ENCODE data around the gene GPR137. TPM values are rescaled to one million over a fixed set of nuclear protein-coding genes. Genes with fewer than 3 reads are reported as not detected.
A peak's percentile ranks its signal among the peaks of the same experiment; 100 is the strongest.

GPR137 gene
- total and polyA plus RNA-seq, 9 of the 15 experiments (the other 6 are each of a cell fraction or from before 2014, with no cell fraction given), result 0.32 to 26.7 (median 10.7) TPM

GRCh38 chr11:64268025-64268892 is 17.4 kb upstream of the GPR137 start (continued):
- peak; percentile 58 for TF ChIP-seq RBM22 (IDR thresholded peaks at IDR 0.05; ENCODE audit: low read depth, low read length, poor library complexity, severe bottlenecking)
- TF ChIP-seq HES1 (IDR thresholded peaks at IDR 0.05; ENCODE audit: low read depth), result no peak
- TF ChIP-seq XRCC5 (IDR thresholded peaks at IDR 0.05; ENCODE audit: low read depth, low read length), result no peak
- TF ChIP-seq EP300 (IDR thresholded peaks at IDR 0.05; ENCODE audit: low read length), result peak; percentile 51; the same call in 1 of the 2 replicates
- TF ChIP-seq ZNF75A (CRISPR knock-in tag; IDR thresholded peaks at IDR 0.05), result no peak
- no peak for TF ChIP-seq NFE2 (IDR thresholded peaks at IDR 0.05; ENCODE audit: low read depth)
- TF ChIP-seq, protein P1, sequence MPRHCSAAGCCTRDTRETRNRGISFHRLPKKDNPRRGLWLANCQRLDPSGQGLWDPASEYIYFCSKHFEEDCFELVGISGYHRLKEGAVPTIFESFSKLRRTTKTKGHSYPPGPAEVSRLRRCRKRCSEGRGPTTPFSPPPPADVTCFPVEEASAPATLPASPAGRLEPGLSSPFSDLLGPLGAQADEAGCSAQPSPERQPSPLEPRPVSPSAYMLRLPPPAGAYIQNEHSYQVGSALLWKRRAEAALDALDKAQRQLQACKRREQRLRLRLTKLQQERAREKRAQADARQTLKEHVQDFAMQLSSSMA (CRISPR knock-in tag; IDR thresholded peaks at IDR 0.05), result no peak
- peak; percentile 59 for TF ChIP-seq SP1 (CRISPR knock-in tag; IDR thresholded peaks at IDR 0.05)
- TF ChIP-seq CHD1 (IDR thresholded peaks at IDR 0.05; ENCODE audit: low read length), result peak; percentile 69
- TF ChIP-seq PHB (CRISPR knock-in tag; IDR thresholded peaks at IDR 0.05), result no peak
- TF ChIP-seq POLR2H (tag; IDR thresholded peaks at IDR 0.05; ENCODE audit: low read depth), result peak; percentile 8; the same call in 1 of the 2 replicates
- TF ChIP-seq, protein P2, sequence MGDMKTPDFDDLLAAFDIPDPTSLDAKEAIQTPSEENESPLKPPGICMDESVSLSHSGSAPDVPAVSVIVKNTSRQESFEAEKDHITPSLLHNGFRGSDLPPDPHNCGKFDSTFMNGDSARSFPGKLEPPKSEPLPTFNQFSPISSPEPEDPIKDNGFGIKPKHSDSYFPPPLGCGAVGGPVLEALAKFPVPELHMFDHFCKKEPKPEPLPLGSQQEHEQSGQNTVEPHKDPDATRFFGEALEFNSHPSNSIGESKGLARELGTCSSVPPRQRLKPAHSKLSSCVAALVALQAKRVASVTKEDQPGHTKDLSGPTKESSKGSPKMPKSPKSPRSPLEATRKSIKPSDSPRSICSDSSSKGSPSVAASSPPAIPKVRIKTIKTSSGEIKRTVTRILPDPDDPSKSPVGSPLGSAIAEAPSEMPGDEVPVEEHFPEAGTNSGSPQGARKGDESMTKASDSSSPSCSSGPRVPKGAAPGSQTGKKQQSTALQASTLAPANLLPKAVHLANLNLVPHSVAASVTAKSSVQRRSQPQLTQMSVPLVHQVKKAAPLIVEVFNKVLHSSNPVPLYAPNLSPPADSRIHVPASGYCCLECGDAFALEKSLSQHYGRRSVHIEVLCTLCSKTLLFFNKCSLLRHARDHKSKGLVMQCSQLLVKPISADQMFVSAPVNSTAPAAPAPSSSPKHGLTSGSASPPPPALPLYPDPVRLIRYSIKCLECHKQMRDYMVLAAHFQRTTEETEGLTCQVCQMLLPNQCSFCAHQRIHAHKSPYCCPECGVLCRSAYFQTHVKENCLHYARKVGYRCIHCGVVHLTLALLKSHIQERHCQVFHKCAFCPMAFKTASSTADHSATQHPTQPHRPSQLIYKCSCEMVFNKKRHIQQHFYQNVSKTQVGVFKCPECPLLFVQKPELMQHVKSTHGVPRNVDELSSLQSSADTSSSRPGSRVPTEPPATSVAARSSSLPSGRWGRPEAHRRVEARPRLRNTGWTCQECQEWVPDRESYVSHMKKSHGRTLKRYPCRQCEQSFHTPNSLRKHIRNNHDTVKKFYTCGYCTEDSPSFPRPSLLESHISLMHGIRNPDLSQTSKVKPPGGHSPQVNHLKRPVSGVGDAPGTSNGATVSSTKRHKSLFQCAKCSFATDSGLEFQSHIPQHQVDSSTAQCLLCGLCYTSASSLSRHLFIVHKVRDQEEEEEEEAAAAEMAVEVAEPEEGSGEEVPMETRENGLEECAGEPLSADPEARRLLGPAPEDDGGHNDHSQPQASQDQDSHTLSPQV (IDR thresholded peaks at IDR 0.05), result peak; percentile 2; the same call in 1 of the 2 replicates
- no peak for TF ChIP-seq ZBTB17 (CRISPR knock-in tag; IDR thresholded peaks at IDR 0.05)
- TF ChIP-seq ZFP36 (IDR thresholded peaks at IDR 0.05; ENCODE audit: low read depth, low read length, partially characterized antibody), result no peak
- TF ChIP-seq NR2F6 (CRISPR knock-in tag; IDR thresholded peaks at IDR 0.05), result no peak
- peak; percentile 35; the same call in 1 of the 2 replicates for TF ChIP-seq CTBP1 (IDR thresholded peaks at IDR 0.05; ENCODE audit: borderline replicate concordance)
- no peak for TF ChIP-seq BRCA1 (IDR thresholded peaks at IDR 0.05)
- TF ChIP-seq BRCA1 (CRISPR knock-in tag; IDR thresholded peaks at IDR 0.05), result 0 out of 2 replicates have a peak, but pooled peaks have one; percentile 37
- no peak for TF ChIP-seq ZNF507 (tag; conservative IDR thresholded peaks at IDR 0.05)
- no peak for TF ChIP-seq SMARCA4 (IDR thresholded peaks at IDR 0.05)
- TF ChIP-seq ATF3 (IDR thresholded peaks at IDR 0.05), result no peak
- no peak for TF ChIP-seq ATF3 (CRISPR knock-in tag; conservative IDR thresholded peaks at IDR 0.05)
- no peak for TF ChIP-seq ZNF57 (CRISPR knock-in tag; IDR thresholded peaks at IDR 0.05)
- 0 out of 2 replicates have a peak, but pooled peaks have one; percentile 23 for TF ChIP-seq ZNF79 (CRISPR knock-in tag; IDR thresholded peaks at IDR 0.05; ENCODE audit: low read depth)
